ENCODE measurements around the gene CALML3. TPM values are rescaled to one million over a fixed set of nuclear protein-coding genes. Genes with fewer than 3 reads are reported as not detected.
A peak's percentile ranks its signal among the peaks of the same experiment; 100 is the strongest.

CALML3 gene
- total and polyA plus RNA-seq, 10 of the 15 experiments (the other 5 are each of a cell fraction or from before 2014, with no cell fraction given): not detected

DNA sequence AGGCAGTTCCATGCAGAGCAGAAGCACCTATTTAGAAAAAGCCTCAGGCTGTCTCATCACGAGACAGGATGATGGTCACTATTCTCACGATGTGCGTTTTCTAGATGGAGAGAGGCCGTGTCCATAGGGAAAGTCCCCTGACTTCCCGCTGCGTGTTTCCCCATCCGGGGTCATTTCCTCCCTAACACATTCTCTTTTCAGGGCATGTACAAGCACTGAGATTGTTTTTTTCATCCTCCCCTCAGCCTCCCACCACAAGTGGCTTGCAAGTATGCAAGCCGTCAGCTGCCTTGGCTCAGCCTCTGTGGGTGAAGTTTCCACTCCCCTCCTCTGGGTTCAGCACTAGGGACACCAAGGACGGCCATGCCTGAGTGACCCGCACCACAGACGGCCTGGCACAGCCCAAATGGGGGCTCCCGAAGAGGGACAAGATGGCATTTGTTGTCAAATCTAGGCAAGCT lies 22.7 kb upstream of the CALML3 start (continued):
- TF ChIP-seq, protein P1, sequence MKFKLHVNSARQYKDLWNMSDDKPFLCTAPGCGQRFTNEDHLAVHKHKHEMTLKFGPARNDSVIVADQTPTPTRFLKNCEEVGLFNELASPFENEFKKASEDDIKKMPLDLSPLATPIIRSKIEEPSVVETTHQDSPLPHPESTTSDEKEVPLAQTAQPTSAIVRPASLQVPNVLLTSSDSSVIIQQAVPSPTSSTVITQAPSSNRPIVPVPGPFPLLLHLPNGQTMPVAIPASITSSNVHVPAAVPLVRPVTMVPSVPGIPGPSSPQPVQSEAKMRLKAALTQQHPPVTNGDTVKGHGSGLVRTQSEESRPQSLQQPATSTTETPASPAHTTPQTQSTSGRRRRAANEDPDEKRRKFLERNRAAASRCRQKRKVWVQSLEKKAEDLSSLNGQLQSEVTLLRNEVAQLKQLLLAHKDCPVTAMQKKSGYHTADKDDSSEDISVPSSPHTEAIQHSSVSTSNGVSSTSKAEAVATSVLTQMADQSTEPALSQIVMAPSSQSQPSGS (IDR thresholded peaks at IDR 0.05; ENCODE audit: low read length): no peak
- TF ChIP-seq GABPA (IDR thresholded peaks at IDR 0.05; ENCODE audit: low read depth) (no peak), NR2C1 (IDR thresholded peaks at IDR 0.05) (no peak)

DNA sequence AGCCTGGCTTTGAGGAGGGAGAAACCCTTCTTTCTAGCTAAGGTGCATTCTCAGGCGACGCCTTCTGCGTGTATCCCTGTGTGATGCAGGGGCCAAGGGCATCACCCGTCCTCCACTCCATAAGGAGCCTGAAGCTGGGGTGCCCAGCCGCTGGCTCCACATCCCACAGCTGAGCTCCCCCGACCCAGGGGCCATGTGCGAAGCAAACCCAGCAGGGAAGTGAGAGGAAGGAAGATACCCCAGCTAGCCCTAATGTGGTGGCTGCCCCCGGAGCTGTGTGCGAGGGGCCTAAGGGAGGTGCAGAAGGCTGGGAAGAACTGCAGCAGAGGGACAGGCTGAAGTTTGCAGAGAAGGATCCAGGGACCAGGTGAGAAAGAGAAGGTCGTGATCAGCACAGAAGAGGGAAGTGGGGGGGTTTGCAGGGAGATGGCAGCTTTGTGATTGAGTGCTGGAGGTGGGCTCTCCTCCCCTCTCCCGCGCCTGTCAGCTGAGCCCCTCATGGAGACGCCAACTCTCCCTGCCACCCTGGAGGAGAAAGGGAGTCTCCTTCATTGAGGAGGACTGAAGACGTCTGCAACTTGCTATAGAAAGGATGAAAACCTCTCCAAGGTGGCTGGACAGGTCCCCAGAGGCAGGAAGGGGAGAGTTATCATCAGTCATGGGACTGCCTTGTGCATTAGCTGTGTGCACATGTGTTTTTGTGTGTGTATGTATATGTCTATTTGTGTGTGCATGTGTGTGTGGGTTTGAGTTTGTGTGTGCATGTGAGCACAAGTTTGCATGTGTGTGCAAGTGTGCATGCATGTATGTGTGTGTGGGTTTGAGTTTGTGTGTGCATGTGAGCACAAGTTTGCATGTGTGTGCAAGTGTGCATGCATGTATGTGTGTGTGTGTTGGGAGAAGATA lies 21.9 kb upstream of the CALML3 start:
- no peaks in the 10 kb centered on the region for H3K9me3 ChIP-seq (replicated peaks; ENCODE audit: control insufficient read depth, insufficient read depth, low read length)
- H3K79me2 ChIP-seq (ENCODE audit: control insufficient read depth, insufficient read depth, low read length): no peaks in the 10 kb centered on the region
- RAD21 ChIA-PET (ENCODE audit: unreplicated experiment): no interaction called here
- POLR2A ChIA-PET: no interaction called here
- no TSS peak for BruUV-seq (replicated peaks)
- no peak overlapping the region for H3K27ac ChIP-seq (ENCODE audit: control insufficient read depth, insufficient read depth)
- H2AFZ ChIP-seq (ENCODE audit: control insufficient read depth, low read depth, low read length): no peak overlapping the region
- no peak for FAIRE-seq
- SMC1A ChIA-PET (ENCODE audit: uncharacterized antibody, unreplicated experiment): interaction anchor here (2.0 kb wide), 1 partner anchor 120 kb away, joined by 7 read pairs; no protein-coding TSS in a partner anchor
- in situ Hi-C loops (cut with MboI): no loop called here
- peaks cover 0 to 5% of the 10 kb centered on the region in 2 experiments; a peak in 3 of 4 replicates for H3K27me3 ChIP-seq (replicated peaks in 1 of 2; ENCODE audit: control insufficient read depth in 2 of 2, insufficient read depth in 2 of 2, low read length in 1 of 2)
- H3K9ac ChIP-seq (ENCODE audit: control insufficient read depth, insufficient read depth, low read length): no peak overlapping the region
- no peak for ATAC-seq
- intact Hi-C loops (cut with micrococcal nuclease; ENCODE audit: unreplicated experiment): no loop called here
- H3K4me3 ChIP-seq: no peak overlapping the region
- H3K36me3 ChIP-seq (ENCODE audit: control insufficient read depth in 2 of 2, insufficient read depth in 2 of 2, low read length in 1 of 2): no peaks in the 10 kb centered on the region
- 64% methylated on average over 14 of the region's 14 CpGs for WGBS (ENCODE audit: insufficient coverage, insufficient replicate concordance, low lambda C conversion rate, missing lambda C conversion rate)
- H3K4me1 ChIP-seq (ENCODE audit: control insufficient read depth, insufficient read depth, low read length): no peaks in the 10 kb centered on the region
- CTCF ChIA-PET: interaction anchor here (1.7 kb wide), 1 partner anchor 126 kb away, joined by 4 read pairs; no protein-coding TSS in a partner anchor
- H3K4me2 ChIP-seq (ENCODE audit: control insufficient read depth, insufficient read depth): no peak overlapping the region
- H4K20me1 ChIP-seq (ENCODE audit: control insufficient read depth, insufficient read depth): no peaks in the 10 kb centered on the region
- DNase-seq (ENCODE audit: low read depth, low spot score): no peak
- TF ChIP-seq, protein P2, sequence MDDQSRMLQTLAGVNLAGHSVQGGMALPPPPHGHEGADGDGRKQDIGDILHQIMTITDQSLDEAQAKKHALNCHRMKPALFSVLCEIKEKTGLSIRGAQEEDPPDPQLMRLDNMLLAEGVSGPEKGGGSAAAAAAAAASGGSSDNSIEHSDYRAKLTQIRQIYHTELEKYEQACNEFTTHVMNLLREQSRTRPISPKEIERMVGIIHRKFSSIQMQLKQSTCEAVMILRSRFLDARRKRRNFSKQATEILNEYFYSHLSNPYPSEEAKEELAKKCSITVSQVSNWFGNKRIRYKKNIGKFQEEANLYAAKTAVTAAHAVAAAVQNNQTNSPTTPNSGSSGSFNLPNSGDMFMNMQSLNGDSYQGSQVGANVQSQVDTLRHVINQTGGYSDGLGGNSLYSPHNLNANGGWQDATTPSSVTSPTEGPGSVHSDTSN (IDR thresholded peaks at IDR 0.05; ENCODE audit: insufficient replicate concordance, low read depth, low read length): peak; percentile 3
- TF ChIP-seq IKZF2 (IDR thresholded peaks at IDR 0.05): no peak
- TF ChIP-seq KAT2A (conservative IDR thresholded peaks at IDR 0.05; ENCODE audit: control insufficient read depth, low read depth, low read length): no peak
- TF ChIP-seq TAF1 (IDR thresholded peaks at IDR 0.05; ENCODE audit: borderline replicate concordance, low read depth, low read length): no peak
- TF ChIP-seq MYC (IDR thresholded peaks at IDR 0.05; ENCODE audit: insufficient read depth, insufficient read length, insufficient replicate concordance, low read length, severe bottlenecking): no peak
- TF ChIP-seq CEBPB (IDR thresholded peaks at IDR 0.05; ENCODE audit: borderline replicate concordance in 1 of 2, low read depth in 2 of 2, low read length in 2 of 2): no peak
- TF ChIP-seq, protein P3, sequence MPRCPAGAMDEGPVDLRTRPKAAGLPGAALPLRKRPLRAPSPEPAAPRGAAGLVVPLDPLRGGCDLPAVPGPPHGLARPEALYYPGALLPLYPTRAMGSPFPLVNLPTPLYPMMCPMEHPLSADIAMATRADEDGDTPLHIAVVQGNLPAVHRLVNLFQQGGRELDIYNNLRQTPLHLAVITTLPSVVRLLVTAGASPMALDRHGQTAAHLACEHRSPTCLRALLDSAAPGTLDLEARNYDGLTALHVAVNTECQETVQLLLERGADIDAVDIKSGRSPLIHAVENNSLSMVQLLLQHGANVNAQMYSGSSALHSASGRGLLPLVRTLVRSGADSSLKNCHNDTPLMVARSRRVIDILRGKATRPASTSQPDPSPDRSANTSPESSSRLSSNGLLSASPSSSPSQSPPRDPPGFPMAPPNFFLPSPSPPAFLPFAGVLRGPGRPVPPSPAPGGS (IDR thresholded peaks at IDR 0.05; ENCODE audit: borderline replicate concordance, insufficient read depth, low read depth, low read length, poor library complexity, severe bottlenecking): peak; percentile 48
- no peak for TF ChIP-seq SMARCA5 (IDR thresholded peaks at IDR 0.05)
- TF ChIP-seq, protein P4, sequence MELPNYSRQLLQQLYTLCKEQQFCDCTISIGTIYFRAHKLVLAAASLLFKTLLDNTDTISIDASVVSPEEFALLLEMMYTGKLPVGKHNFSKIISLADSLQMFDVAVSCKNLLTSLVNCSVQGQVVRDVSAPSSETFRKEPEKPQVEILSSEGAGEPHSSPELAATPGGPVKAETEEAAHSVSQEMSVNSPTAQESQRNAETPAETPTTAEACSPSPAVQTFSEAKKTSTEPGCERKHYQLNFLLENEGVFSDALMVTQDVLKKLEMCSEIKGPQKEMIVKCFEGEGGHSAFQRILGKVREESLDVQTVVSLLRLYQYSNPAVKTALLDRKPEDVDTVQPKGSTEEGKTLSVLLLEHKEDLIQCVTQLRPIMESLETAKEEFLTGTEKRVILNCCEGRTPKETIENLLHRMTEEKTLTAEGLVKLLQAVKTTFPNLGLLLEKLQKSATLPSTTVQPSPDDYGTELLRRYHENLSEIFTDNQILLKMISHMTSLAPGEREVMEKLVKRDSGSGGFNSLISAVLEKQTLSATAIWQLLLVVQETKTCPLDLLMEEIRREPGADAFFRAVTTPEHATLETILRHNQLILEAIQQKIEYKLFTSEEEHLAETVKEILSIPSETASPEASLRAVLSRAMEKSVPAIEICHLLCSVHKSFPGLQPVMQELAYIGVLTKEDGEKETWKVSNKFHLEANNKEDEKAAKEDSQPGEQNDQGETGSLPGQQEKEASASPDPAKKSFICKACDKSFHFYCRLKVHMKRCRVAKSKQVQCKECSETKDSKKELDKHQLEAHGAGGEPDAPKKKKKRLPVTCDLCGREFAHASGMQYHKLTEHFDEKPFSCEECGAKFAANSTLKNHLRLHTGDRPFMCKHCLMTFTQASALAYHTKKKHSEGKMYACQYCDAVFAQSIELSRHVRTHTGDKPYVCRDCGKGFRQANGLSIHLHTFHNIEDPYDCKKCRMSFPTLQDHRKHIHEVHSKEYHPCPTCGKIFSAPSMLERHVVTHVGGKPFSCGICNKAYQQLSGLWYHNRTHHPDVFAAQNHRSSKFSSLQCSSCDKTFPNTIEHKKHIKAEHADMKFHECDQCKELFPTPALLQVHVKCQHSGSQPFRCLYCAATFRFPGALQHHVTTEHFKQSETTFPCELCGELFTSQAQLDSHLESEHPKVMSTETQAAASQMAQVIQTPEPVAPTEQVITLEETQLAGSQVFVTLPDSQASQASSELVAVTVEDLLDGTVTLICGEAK (IDR thresholded peaks at IDR 0.05; ENCODE audit: borderline replicate concordance): no peak

Data from GM12878 (cell line).